Sigmoid colon (tissue), 7 donors: ENCODE data around the gene RASAL1. TPM values are rescaled to one million over a fixed set of nuclear protein-coding genes. Genes with fewer than 3 reads are reported as not detected.

Experiments
- DNase-seq: peaks from one replicate; pipeline ENCODE4 v3.0.0-alpha.2; 2019
- H3K27ac ChIP-seq, 4 donors: fragments of 200-600 bp; sonication (generic); one replicate each; pipeline ENCODE4 v1.5.1; 2016 to 2019; ENCODE audit warnings: mild to moderate bottlenecking in 1 of 4
- H3K27me3 ChIP-seq, 3 donors: fragments of 200-600 bp; sonication (generic); one replicate each; pipeline ENCODE4 v1.5.1; 2019; ENCODE audit warnings: mild to moderate bottlenecking in 1 of 3
- H3K36me3 ChIP-seq, 4 donors: fragments of 200-600 bp; sonication (generic); one replicate each; pipeline ENCODE4 v1.5.1; 2016 to 2019
- H3K4me1 ChIP-seq, 4 donors: fragments of 200-600 bp; sonication (generic); one replicate each; pipeline ENCODE4 v1.5.1; 2017 to 2019
- H3K4me3 ChIP-seq, 4 donors: fragments of 200-600 bp; sonication (generic); one replicate each; pipeline ENCODE4 v1.5.1; 2017 to 2019; ENCODE audit warnings: mild to moderate bottlenecking in 2 of 4, moderate library complexity in 1 of 4
- H3K9me3 ChIP-seq, 4 donors: fragments of 200-600 bp in 3 of 4; sonication (generic) in 3 of 4; one replicate each; pipeline versions ENCODE4 v1.5.1 to v1.6.1; 2013 to 2019
- EP300 ChIP-seq, 4 donors: sonication (generic); formaldehyde crosslinking; IDR thresholded peaks; one replicate each; pipeline ENCODE4 v1.6.1; 2017; ENCODE audit warnings: antibody characterized with exemption in 4 of 4
- POLR2A ChIP-seq, 2 donors: fragments of 450-650 bp; IDR thresholded peaks; one replicate each; pipeline ENCODE4 v1.6.1; 2016; ENCODE audit warnings: antibody characterized with exemption in 2 of 2, mild to moderate bottlenecking in 2 of 2, moderate library complexity in 2 of 2
- POLR2AphosphoS5 ChIP-seq, 4 donors: sonication (generic); formaldehyde crosslinking; IDR thresholded peaks; one replicate each; pipeline ENCODE4 v1.6.1; 2017; ENCODE audit warnings: antibody characterized with exemption in 4 of 4
- WGBS, 2 donors: extraction: QIAGEN DNeasy Blood & Tissue Kit; methylation state at CpG; one replicate each; pipeline ENCODE4 v1.1.7; 2013; 5-methylcytosine and 5-hydroxymethylcytosine counted together
- intact Hi-C: fragments of 100-400 bp; cut with DNase I; formaldehyde crosslinking; loops from one replicate; pipeline ENCODE4 v1.15.1; 2023
- polyA plus RNA-seq, 3 donors: library from polyadenylated mRNA; stranded (reverse); fragments of 200-250 nt; gene quantifications; one replicate each; pipeline ENCODE4 v1.2.3, GENCODE V29; 2013
- total RNA-seq, 4 donors: library from RNA; depleted of rRNA; stranded (reverse); fragments of >200 nt; gene quantifications; one replicate each; pipeline ENCODE4 v1.1.0, GENCODE V29; 2016
- TF ChIP-seq, protein P1 (sequence below), 4 experiments: fragments of 450-650 bp in 3 of 4; fragments of 200-600 bp in 1 of 4; IDR thresholded peaks; one replicate each; pipeline ENCODE4 v1.5.1; 2016 to 2019; ENCODE audit warnings: antibody characterized with exemption in 4 of 4, mild to moderate bottlenecking in 3 of 4, moderate library complexity in 2 of 4
- donor health status: healthy with polysubstance abuse.
- donor health status: Bipolar disorder and iron deficiency.
- donor health status: healthy.

Gene RASAL1
- total and polyA plus RNA-seq, 7 donors: under 0.01 to 10.5 (median 3.0) TPM; not detected in 2

- Histone ChIP-seq H3K9me3 (no peaks in the 10 kb centered on the region), H3K4me1 (no peaks in the 10 kb centered on the region), H3K36me3 (no peaks in the 10 kb centered on the region), H3K27me3 (peaks cover 0 to 33% (median 0%) of the 10 kb centered on the region in 3 donors), H3K4me3 (no peak overlapping the region), H3K27ac (no peak overlapping the region)
- intact Hi-C loops: no loop called here
- 54 to 64% methylated on average over 6 of the region's 6 CpGs for WGBS, 2 donors
- TF ChIP-seq POLR2A (IDR thresholded peaks at IDR 0.05) (no peak), POLR2AphosphoS5 (IDR thresholded peaks at IDR 0.05) (no peak), EP300 (IDR thresholded peaks at IDR 0.05) (no peak)
- TF ChIP-seq, protein P1, sequence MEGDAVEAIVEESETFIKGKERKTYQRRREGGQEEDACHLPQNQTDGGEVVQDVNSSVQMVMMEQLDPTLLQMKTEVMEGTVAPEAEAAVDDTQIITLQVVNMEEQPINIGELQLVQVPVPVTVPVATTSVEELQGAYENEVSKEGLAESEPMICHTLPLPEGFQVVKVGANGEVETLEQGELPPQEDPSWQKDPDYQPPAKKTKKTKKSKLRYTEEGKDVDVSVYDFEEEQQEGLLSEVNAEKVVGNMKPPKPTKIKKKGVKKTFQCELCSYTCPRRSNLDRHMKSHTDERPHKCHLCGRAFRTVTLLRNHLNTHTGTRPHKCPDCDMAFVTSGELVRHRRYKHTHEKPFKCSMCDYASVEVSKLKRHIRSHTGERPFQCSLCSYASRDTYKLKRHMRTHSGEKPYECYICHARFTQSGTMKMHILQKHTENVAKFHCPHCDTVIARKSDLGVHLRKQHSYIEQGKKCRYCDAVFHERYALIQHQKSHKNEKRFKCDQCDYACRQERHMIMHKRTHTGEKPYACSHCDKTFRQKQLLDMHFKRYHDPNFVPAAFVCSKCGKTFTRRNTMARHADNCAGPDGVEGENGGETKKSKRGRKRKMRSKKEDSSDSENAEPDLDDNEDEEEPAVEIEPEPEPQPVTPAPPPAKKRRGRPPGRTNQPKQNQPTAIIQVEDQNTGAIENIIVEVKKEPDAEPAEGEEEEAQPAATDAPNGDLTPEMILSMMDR (IDR thresholded peaks at IDR 0.05): no peak
- no peak for DNase-seq
Observed at GRCh38 chr12:113075137-113075683, 60.4 kb downstream of the RASAL1 start.

DNA sequence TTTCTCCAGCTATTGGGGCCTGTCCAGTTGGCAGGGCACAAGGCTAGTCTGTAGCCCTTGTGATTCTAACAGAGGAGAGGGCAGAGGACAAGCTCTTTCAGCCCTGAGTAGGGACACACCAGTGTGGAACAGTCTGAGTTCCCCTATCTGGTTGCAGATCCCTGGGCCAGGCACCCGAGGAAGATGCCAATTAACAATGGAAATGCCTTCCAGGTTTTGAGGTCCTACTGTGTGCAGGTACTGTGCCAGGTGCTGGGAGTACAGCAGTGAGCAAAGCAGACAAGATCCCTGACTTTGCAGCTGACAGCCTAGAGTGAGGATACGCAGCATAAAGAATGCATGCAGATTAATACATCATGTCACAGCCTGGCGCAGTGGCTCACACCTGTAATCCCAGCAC, 62.0 kb downstream of the RASAL1 start:
- 60 to 82% methylated on average over 3 of the region's 3 CpGs for WGBS, 2 donors

GRCh38 chr12:113072136-113072535, 63.4 kb downstream of the RASAL1 start:
- WGBS, 2 donors: 66 to 73% methylated on average over 3 of the region's 3 CpGs
- DNase-seq: no peak
- Histone ChIP-seq H3K4me1 (no peaks in the 10 kb centered on the region), H3K27me3 (peaks cover 0 to 7% (median 0%) of the 10 kb centered on the region in 3 donors), H3K27ac (peak overlapping the region in 1 of 4 donors; percentile 38), H3K9me3 (no peaks in the 10 kb centered on the region), H3K4me3 (no peak overlapping the region), H3K36me3 (no peaks in the 10 kb centered on the region)
- TF ChIP-seq EP300 (IDR thresholded peaks at IDR 0.05): no peak
- TF ChIP-seq, protein P1 (IDR thresholded peaks at IDR 0.05): no peak
- no peak for TF ChIP-seq POLR2A (IDR thresholded peaks at IDR 0.05)
- TF ChIP-seq POLR2AphosphoS5 (IDR thresholded peaks at IDR 0.05): no peak
- intact Hi-C loops: no loop called here

More for the DNA sequence above, 62.0 kb downstream of the RASAL1 start:
- Histone ChIP-seq H3K4me3 (no peak overlapping the region), H3K36me3 (no peaks in the 10 kb centered on the region), H3K4me1 (no peaks in the 10 kb centered on the region), H3K9me3 (no peaks in the 10 kb centered on the region), H3K27ac (no peak overlapping the region), H3K27me3 (peaks cover 0 to 20% (median 0%) of the 10 kb centered on the region in 3 donors)
- no peak for TF ChIP-seq EP300 (IDR thresholded peaks at IDR 0.05)
- TF ChIP-seq, protein P1 (IDR thresholded peaks at IDR 0.05): no peak
- no peak for TF ChIP-seq POLR2A (IDR thresholded peaks at IDR 0.05)
- TF ChIP-seq POLR2AphosphoS5 (IDR thresholded peaks at IDR 0.05): no peak
- intact Hi-C loops: no loop called here
- DNase-seq: no peak

DNA sequence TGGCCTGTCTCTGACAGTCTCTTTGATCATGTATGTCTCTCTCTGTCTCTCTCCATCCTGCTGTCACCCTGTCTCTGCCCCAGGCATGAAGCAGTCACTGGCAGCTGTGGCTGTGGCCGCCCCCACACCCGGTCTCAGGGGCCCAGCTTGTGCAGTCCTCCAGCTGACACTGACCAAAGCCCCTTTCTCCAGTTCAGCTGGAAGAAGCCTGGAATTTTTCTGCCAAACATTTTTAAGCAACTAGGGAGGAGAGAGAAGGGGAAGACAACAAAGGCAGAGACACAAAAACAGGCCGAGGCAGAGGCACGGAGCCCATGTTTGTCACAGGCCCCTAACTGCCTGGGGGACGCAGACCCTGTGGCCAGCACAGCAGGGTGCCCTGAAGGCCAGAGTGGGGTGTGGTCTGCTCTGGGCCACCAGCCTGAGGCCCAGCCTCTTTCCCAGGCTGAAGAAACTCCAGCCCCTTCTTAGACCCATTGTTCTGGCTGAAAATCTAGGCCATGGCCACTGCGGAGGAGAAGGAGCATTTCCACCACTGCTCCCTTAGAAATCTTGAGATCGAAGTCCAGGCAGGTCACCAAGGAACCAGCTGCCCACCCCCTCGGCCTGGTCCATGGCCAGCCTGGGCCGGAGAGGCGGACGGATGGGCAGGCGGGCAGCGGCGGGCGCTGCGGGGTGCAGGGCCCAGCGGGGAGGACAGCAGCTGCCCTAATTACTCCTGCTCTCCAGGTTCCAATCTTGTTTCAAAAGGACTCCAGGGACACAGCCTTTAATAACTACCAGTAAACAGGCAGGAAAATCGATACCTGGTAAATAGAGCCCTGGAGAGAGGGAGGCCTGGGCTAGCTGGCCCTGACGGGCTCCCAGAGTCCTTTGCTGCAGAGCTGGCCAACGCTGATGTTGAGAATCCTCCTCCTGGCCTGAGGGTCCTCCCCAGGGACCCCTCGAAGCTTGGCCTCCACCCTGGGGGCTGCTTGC, 64.1 kb downstream of the RASAL1 start:
- Histone ChIP-seq H3K9me3 (no peaks in the 10 kb centered on the region), H3K4me3 (no peak overlapping the region), H3K27ac (peak overlapping the region in 1 of 4 donors; percentile 38), H3K4me1 (no peaks in the 10 kb centered on the region), H3K36me3 (no peaks in the 10 kb centered on the region), H3K27me3 (no peaks in the 10 kb centered on the region)
- DNase-seq: no peak
- intact Hi-C loops: no loop called here
- TF ChIP-seq, protein P1 (IDR thresholded peaks at IDR 0.05): no peak
- WGBS, 2 donors: 74 to 78% methylated on average over 21 of the region's 21 CpGs
